GM23338 (cell line): ENCODE results near the gene MAP1LC3B2. TPM values are rescaled to one million over a fixed set of nuclear protein-coding genes. Genes with fewer than 3 reads are reported as not detected.

Experiments
- ATAC-seq: fragments of 200-7000 bp; cut with Tn5 transposase; 3 replicates; pipeline ENCODE4 v1.9.1; 2020
- DNase-seq: peaks from one replicate; pipeline ENCODE4 v3.0.0-alpha.2; 2015; ENCODE audit warnings: low spot score
- H2AFZ ChIP-seq: fragments of 200-600 bp; sonication (generic); 2 replicates; pipeline ENCODE4 v1.8.0; 2016; ENCODE audit warnings: antibody characterized with exemption, mild to moderate bottlenecking, moderate library complexity
- H3F3A ChIP-seq: fragments of 200-600 bp; sonication (generic); replicated peaks from 2 replicates; pipeline ENCODE4 v1.8.0; 2017; ENCODE audit warnings: antibody characterized with exemption, mixed run types, low read depth
- H3K27ac ChIP-seq: fragments of 200-600 bp; sonication (generic); 2 replicates; pipeline ENCODE4 v1.6.1; 2016; ENCODE audit warnings: low read depth
- H3K27me3 ChIP-seq: fragments of 200-600 bp; sonication (generic); 2 replicates; pipeline ENCODE4 v1.8.0; 2016; ENCODE audit warnings: mild to moderate bottlenecking, mixed run types, moderate library complexity; ENCODE audit not compliant: insufficient read depth
- H3K36me3 ChIP-seq: fragments of 200-600 bp; sonication (generic); 2 replicates; pipeline ENCODE4 v1.8.0; 2016; ENCODE audit warnings: mild to moderate bottlenecking; ENCODE audit not compliant: insufficient read depth
- H3K4me1 ChIP-seq: fragments of 200-600 bp; sonication (generic); 2 replicates; pipeline ENCODE4 v1.8.0; 2016; ENCODE audit warnings: mild to moderate bottlenecking, moderate library complexity; ENCODE audit not compliant: insufficient read depth
- H3K4me2 ChIP-seq: fragments of 200-600 bp; sonication (generic); 2 replicates; pipeline ENCODE4 v1.7.1; 2017; ENCODE audit warnings: mixed run types
- H3K4me3 ChIP-seq: fragments of 200-600 bp; sonication (generic); 2 replicates; pipeline ENCODE4 v1.6.1; 2016; ENCODE audit warnings: mixed run types
- H3K79me2 ChIP-seq: fragments of 200-600 bp; sonication (generic); replicated peaks from 2 replicates; pipeline ENCODE4 v1.8.0; 2017; ENCODE audit warnings: mild to moderate bottlenecking; ENCODE audit not compliant: insufficient read depth
- H3K9me2 ChIP-seq: fragments of 200-600 bp; sonication (generic); 2 replicates; pipeline ENCODE4 v1.8.0; 2017; ENCODE audit not compliant: insufficient read depth
- H4K20me1 ChIP-seq: fragments of 200-600 bp; sonication (generic); replicated peaks from 2 replicates; pipeline ENCODE4 v1.8.0; 2017; ENCODE audit warnings: mild to moderate bottlenecking; ENCODE audit not compliant: insufficient read depth
- H3K27ac Mint-ChIP-seq: 2 replicates; pipeline ENCODE4 v1.8.0; 2020; ENCODE audit warnings: inconsistent platforms, mild to moderate bottlenecking, moderate library complexity, mixed read lengths
- H3K27me3 Mint-ChIP-seq: 3 replicates; pipeline ENCODE4 v1.8.0; 2022; ENCODE audit warnings: low read depth, mild to moderate bottlenecking, moderate library complexity, mixed read lengths, inconsistent platforms; ENCODE audit not compliant: insufficient read depth, poor library complexity
- H3K36me3 Mint-ChIP-seq: 3 replicates; pipeline ENCODE4 v1.8.0; 2021; ENCODE audit warnings: low read depth, mild to moderate bottlenecking, inconsistent platforms, moderate library complexity, mixed read lengths
- H3K4me1 Mint-ChIP-seq: 3 replicates; pipeline ENCODE4 v1.8.0; 2020; ENCODE audit warnings: mild to moderate bottlenecking, inconsistent platforms, mixed read lengths
- H3K4me3 Mint-ChIP-seq: 3 replicates; pipeline ENCODE4 v1.8.0; 2021; ENCODE audit warnings: moderate library complexity, mild to moderate bottlenecking, inconsistent platforms, mixed read lengths
- H3K9me3 Mint-ChIP-seq: 3 replicates; pipeline ENCODE4 v1.8.0; 2020; ENCODE audit warnings: moderate library complexity, mild to moderate bottlenecking, inconsistent platforms, mixed read lengths
- EZH2 ChIP-seq: fragments of 200-600 bp; sonication (generic); IDR thresholded peaks from one replicate; pipeline ENCODE4 v1.8.0; 2017; ENCODE audit warnings: antibody characterized with exemption, mild to moderate bottlenecking, low read depth; ENCODE audit not compliant: unreplicated experiment
- EZH2phosphoT487 ChIP-seq: fragments of 200-600 bp; sonication (generic); IDR thresholded peaks from one replicate; pipeline ENCODE4 v1.8.1; 2018; ENCODE audit warnings: antibody characterized with exemption; ENCODE audit not compliant: unreplicated experiment
- JUNB ChIP-seq: IDR thresholded peaks from one replicate; pipeline ENCODE4 v1.6.1; 2016; ENCODE audit warnings: antibody characterized with exemption; ENCODE audit not compliant: unreplicated experiment
- NANOG ChIP-seq: IDR thresholded peaks from 2 replicates; pipeline ENCODE4 v1.6.1; 2016; ENCODE audit warnings: antibody characterized with exemption, borderline replicate concordance
- POLR2AphosphoS5 ChIP-seq: IDR thresholded peaks from 2 replicates; pipeline ENCODE4 v1.6.1; 2016; ENCODE audit warnings: antibody characterized with exemption, low read depth
- ZNF114 ChIP-seq: fragments of 250-450 bp; sonication (Bioruptor Pico); IDR thresholded peaks from 2 replicates; pipeline ENCODE4 v1.5.0; 2020; ENCODE audit warnings: mild to moderate bottlenecking, moderate library complexity
- ZNF331 ChIP-seq: fragments of 250-450 bp; sonication (Bioruptor Pico); IDR thresholded peaks from 2 replicates; pipeline ENCODE4 v1.5.0; 2020; ENCODE audit warnings: low read depth, mild to moderate bottlenecking, moderate library complexity
- polyA plus RNA-seq: library from polyadenylated mRNA; unstranded; fragments of >200 nt; fragmentation: Nextera tagmentation; extraction: Ambion mirVana; gene quantifications from 2 replicates; pipeline ENCODE4 v1.2.1, GENCODE V29; 2016
- total RNA-seq: library from RNA; depleted of rRNA; stranded (reverse); fragments of >200 nt; shearing (Covaris generic); gene quantifications from 2 replicates; pipeline ENCODE4 v1.2.3, GENCODE V29; 2014
- TF ChIP-seq, protein P1 (sequence below): IDR thresholded peaks from 2 replicates; pipeline ENCODE4 v1.6.1; 2016; ENCODE audit warnings: antibody characterized with exemption
- TF ChIP-seq, protein P2 (sequence below): fragments of 250-450 bp; sonication (Bioruptor Pico); IDR thresholded peaks from 2 replicates; pipeline ENCODE4 v1.5.0; 2020; ENCODE audit warnings: mild to moderate bottlenecking, moderate library complexity
- TF ChIP-seq, protein P3 (sequence below): IDR thresholded peaks from one replicate; pipeline ENCODE4 v1.6.1; 2018; ENCODE audit warnings: antibody characterized with exemption; ENCODE audit not compliant: unreplicated experiment

Gene MAP1LC3B2
- total and polyA plus RNA-seq, 2 experiments from 2014 or later: 1.3 to 6.7 TPM

DNA sequence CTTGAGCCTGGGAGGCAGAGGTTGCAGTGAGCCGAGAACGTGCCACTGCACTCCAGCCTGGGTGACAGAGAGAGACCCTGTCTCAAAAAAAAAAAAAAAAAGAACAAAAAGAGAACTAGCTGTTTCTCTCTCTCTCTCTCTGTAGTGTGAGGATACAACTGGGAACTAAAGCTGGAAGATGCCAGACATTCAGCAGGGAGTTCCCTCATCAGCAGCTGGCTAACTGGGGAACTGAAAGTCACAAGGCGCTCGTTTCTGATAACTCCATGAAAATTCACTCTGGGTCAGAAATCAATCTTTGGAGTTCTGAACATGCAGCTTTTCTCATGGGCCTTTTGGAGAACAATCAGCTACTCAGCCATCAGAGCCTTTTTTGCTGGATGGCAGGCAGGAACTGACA, 43.5 kb upstream of the MAP1LC3B2 start:
- Mint-ChIP-seq H3K36me3 (no peaks in the 10 kb centered on the region; the same call in 2 of the 3 replicates), H3K27ac (no peak overlapping the region), H3K27me3 (peaks cover 16% of the 10 kb centered on the region), H3K4me3 (no peak overlapping the region), H3K4me1 (peaks cover 26% of the 10 kb centered on the region), H3K9me3 (no peaks in the 10 kb centered on the region; the same call in 2 of the 3 replicates)
- H3K79me2 ChIP-seq: no peaks in the 10 kb centered on the region
- H3K4me1 ChIP-seq: 0 out of 2 replicates have a peak, but pooled peaks cover 10% of the 10 kb centered on the region
- H3F3A ChIP-seq: no peaks in the 10 kb centered on the region
- no peaks in the 10 kb centered on the region for H3K9me2 ChIP-seq
- H3K27me3 ChIP-seq: no peaks in the 10 kb centered on the region
- no peak overlapping the region for H3K27ac ChIP-seq
- ATAC-seq (no peak), DNase-seq (no peak)
- no peak overlapping the region for H2AFZ ChIP-seq
- no peak overlapping the region for H3K4me3 ChIP-seq
- no peaks in the 10 kb centered on the region for H3K36me3 ChIP-seq
- H4K20me1 ChIP-seq: no peaks in the 10 kb centered on the region
- no peak overlapping the region for H3K4me2 ChIP-seq
- TF ChIP-seq EZH2phosphoT487 (no peak), EZH2 (no peak)
- TF ChIP-seq, protein P1, sequence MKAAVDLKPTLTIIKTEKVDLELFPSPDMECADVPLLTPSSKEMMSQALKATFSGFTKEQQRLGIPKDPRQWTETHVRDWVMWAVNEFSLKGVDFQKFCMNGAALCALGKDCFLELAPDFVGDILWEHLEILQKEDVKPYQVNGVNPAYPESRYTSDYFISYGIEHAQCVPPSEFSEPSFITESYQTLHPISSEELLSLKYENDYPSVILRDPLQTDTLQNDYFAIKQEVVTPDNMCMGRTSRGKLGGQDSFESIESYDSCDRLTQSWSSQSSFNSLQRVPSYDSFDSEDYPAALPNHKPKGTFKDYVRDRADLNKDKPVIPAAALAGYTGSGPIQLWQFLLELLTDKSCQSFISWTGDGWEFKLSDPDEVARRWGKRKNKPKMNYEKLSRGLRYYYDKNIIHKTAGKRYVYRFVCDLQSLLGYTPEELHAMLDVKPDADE: no peak

DNA sequence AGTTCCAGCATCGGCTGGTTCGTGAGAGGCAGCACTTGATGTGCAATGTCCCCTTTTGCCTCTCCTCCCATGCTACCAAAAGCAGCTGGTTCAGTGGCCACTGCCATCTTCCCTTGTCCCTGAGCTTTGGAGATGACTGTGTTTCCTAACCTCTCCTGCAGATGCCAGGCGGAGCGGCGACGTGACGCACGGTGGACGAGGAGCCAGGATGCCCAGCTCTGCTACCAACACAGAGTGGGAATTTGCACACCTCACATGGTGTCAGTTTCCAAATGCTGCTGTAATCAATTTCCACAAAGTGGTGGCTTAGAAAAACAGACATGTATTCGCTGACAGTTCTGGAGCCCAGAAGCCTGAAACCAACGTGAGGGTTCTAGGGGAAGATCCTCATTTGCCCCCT, 42.5 kb upstream of the MAP1LC3B2 start:
- Mint-ChIP-seq H3K9me3 (no peaks in the 10 kb centered on the region; the same call in 2 of the 3 replicates), H3K4me3 (no peak overlapping the region), H3K27me3 (peaks cover 19% of the 10 kb centered on the region), H3K4me1 (peaks cover 34% of the 10 kb centered on the region), H3K36me3 (no peaks in the 10 kb centered on the region; the same call in 2 of the 3 replicates), H3K27ac (no peak overlapping the region)
- H3K36me3 ChIP-seq: no peaks in the 10 kb centered on the region
- no peaks in the 10 kb centered on the region for H3K79me2 ChIP-seq
- H3K4me2 ChIP-seq: no peak overlapping the region
- no peaks in the 10 kb centered on the region for H4K20me1 ChIP-seq
- no peaks in the 10 kb centered on the region for H3F3A ChIP-seq
- DNase-seq (no peak), ATAC-seq (no peak)
- H3K27ac ChIP-seq: no peak overlapping the region
- H3K27me3 ChIP-seq: no peaks in the 10 kb centered on the region
- no peak overlapping the region for H2AFZ ChIP-seq
- 0 out of 2 replicates have a peak, but pooled peaks cover 10% of the 10 kb centered on the region for H3K4me1 ChIP-seq
- no peaks in the 10 kb centered on the region for H3K9me2 ChIP-seq
- H3K4me3 ChIP-seq: no peak overlapping the region
- TF ChIP-seq, protein P2, sequence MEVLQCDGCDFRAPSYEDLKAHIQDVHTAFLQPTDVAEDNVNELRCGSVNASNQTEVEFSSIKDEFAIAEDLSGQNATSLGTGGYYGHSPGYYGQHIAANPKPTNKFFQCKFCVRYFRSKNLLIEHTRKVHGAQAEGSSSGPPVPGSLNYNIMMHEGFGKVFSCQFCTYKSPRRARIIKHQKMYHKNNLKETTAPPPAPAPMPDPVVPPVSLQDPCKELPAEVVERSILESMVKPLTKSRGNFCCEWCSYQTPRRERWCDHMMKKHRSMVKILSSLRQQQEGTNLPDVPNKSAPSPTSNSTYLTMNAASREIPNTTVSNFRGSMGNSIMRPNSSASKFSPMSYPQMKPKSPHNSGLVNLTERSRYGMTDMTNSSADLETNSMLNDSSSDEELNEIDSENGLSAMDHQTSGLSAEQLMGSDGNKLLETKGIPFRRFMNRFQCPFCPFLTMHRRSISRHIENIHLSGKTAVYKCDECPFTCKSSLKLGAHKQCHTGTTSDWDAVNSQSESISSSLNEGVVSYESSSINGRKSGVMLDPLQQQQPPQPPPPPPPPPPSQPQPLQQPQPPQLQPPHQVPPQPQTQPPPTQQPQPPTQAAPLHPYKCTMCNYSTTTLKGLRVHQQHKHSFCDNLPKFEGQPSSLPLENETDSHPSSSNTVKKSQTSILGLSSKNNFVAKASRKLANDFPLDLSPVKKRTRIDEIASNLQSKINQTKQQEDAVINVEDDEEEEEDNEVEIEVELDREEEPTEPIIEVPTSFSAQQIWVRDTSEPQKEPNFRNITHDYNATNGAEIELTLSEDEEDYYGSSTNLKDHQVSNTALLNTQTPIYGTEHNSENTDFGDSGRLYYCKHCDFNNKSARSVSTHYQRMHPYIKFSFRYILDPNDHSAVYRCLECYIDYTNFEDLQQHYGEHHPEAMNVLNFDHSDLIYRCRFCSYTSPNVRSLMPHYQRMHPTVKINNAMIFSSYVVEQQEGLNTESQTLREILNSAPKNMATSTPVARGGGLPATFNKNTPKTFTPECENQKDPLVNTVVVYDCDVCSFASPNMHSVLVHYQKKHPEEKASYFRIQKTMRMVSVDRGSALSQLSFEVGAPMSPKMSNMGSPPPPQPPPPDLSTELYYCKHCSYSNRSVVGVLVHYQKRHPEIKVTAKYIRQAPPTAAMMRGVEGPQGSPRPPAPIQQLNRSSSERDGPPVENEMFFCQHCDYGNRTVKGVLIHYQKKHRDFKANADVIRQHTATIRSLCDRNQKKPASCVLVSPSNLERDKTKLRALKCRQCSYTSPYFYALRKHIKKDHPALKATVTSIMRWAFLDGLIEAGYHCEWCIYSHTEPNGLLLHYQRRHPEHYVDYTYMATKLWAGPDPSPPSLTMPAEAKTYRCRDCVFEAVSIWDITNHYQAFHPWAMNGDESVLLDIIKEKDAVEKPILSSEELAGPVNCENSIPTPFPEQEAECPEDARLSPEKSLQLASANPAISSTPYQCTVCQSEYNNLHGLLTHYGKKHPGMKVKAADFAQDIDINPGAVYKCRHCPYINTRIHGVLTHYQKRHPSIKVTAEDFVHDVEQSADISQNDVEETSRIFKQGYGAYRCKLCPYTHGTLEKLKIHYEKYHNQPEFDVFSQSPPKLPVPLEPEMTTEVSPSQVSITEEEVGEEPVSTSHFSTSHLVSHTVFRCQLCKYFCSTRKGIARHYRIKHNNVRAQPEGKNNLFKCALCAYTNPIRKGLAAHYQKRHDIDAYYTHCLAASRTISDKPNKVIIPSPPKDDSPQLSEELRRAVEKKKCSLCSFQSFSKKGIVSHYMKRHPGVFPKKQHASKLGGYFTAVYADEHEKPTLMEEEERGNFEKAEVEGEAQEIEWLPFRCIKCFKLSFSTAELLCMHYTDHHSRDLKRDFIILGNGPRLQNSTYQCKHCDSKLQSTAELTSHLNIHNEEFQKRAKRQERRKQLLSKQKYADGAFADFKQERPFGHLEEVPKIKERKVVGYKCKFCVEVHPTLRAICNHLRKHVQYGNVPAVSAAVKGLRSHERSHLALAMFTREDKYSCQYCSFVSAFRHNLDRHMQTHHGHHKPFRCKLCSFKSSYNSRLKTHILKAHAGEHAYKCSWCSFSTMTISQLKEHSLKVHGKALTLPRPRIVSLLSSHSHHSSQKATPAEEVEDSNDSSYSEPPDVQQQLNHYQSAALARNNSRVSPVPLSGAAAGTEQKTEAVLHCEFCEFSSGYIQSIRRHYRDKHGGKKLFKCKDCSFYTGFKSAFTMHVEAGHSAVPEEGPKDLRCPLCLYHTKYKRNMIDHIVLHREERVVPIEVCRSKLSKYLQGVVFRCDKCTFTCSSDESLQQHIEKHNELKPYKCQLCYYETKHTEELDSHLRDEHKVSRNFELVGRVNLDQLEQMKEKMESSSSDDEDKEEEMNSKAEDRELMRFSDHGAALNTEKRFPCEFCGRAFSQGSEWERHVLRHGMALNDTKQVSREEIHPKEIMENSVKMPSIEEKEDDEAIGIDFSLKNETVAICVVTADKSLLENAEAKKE (CRISPR knock-in tag): no peak
- TF ChIP-seq EZH2: no peak
- TF ChIP-seq POLR2AphosphoS5: no peak
- TF ChIP-seq, protein P1: no peak
- no peak for TF ChIP-seq ZNF331
- TF ChIP-seq JUNB: no peak
- TF ChIP-seq ZNF114 (CRISPR knock-in tag): no peak
- TF ChIP-seq, protein P3, sequence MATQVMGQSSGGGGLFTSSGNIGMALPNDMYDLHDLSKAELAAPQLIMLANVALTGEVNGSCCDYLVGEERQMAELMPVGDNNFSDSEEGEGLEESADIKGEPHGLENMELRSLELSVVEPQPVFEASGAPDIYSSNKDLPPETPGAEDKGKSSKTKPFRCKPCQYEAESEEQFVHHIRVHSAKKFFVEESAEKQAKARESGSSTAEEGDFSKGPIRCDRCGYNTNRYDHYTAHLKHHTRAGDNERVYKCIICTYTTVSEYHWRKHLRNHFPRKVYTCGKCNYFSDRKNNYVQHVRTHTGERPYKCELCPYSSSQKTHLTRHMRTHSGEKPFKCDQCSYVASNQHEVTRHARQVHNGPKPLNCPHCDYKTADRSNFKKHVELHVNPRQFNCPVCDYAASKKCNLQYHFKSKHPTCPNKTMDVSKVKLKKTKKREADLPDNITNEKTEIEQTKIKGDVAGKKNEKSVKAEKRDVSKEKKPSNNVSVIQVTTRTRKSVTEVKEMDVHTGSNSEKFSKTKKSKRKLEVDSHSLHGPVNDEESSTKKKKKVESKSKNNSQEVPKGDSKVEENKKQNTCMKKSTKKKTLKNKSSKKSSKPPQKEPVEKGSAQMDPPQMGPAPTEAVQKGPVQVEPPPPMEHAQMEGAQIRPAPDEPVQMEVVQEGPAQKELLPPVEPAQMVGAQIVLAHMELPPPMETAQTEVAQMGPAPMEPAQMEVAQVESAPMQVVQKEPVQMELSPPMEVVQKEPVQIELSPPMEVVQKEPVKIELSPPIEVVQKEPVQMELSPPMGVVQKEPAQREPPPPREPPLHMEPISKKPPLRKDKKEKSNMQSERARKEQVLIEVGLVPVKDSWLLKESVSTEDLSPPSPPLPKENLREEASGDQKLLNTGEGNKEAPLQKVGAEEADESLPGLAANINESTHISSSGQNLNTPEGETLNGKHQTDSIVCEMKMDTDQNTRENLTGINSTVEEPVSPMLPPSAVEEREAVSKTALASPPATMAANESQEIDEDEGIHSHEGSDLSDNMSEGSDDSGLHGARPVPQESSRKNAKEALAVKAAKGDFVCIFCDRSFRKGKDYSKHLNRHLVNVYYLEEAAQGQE: no peak
- TF ChIP-seq EZH2phosphoT487: no peak
- TF ChIP-seq NANOG: no peak
